Tracheal epithelial cell (primary cell): ENCODE data around the gene GHITM. TPM values are rescaled to one million over a fixed set of nuclear protein-coding genes. Genes with fewer than 3 reads are reported as not detected.

Source experiments
- total RNA-seq: library from RNA; depleted of rRNA; stranded (reverse); fragments of >200 nt; gene quantifications from 2 replicates; pipeline ENCODE4 v1.2.1, GENCODE V29; 2014

GHITM gene
- 241 and 324 TPM in 2 replicates for total RNA-seq

DNA sequence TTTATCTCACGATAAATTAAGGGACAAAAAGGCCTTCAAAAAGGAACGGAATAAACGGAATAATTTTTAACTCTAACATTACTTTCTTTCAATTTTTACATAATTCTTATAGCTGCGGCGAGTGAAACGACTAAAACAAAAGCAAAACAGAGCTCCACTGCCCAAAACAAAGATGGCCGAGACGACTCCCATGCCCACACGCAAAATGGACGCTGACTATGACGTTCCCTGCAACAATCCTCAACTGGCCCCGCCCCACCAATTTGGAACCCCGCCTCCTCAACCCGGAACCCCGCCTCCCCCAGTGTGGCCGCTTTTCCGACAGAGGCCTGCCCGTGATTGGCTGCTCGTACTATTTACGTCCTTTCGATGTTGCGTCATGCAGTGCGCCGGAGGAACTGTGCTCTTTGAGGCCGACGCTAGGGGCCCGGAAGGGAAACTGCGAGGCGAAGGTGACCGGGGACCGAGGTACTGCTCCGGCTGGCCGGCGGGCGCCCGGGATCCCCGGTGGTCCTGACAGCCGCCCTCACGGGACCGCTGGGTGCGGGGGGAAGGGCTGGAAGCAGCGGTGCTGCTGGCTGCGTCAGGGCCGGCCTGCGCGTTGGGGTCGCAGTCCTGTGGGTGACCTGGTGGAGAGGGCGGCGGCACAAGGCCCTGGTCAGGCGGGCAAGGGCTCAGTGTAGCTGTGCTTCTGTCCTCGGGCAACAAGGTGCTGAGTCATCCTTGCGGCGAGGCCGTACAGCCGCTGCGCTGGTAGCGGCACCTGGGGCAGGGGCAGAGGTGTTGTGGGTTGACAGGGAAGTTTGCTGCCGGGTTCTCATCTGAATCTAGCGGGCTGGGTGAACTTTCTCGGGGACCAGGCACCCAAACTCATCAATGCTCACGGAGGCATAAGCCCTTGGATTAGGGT lies at the start of gene GHITM:
Gene GHITM, plus strand, starts transcription at position 384 of the 910 bp plus-strand sequence. CDS start 1,992 bp downstream, outside the sequence.

GRCh38 chr10:84173501-84173929 lies 34.2 kb downstream of the GHITM start, which contains the start of gene GPR15LG:
TSS of gene GPR15LG (plus strand) at chr10:84173801. CDS start at chr10:84173852, 51 bp downstream.

DNA sequence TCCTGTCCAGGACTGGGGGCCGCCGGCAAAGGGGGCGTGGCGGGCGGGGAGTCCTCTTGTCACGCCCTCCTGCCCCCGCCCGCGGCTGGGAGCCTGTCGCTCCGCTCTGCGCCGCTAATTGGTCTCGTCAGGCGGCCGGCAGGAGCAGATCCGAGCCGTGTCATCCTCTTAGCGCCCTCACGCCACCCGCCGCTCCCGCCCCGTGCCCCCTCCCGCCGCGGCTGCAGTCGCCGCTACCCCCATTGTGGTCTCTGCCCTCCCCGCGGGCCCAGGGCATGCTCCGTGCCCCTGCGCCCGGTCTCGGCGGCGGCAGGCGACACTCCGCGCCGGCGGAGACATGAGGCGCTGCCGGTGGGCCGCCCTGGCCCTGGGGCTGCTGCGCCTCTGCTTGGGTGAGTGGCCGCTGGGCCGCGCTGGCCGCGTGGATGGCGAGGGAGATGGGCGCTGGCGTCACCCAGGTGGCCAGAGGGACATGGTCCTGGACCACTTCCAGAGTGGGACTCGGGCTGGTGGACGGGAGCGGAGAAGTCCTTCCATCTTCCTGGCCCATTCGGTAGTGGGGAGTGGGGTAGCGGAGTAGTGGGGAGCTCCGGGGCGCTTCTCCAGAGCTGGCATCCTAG lies 55.2 kb downstream of the GHITM start, which contains the start of gene CDHR1:
Gene CDHR1, plus strand, starts transcription at position 114 of the 620 bp plus-strand sequence. Its CDS starts 224 bp downstream, at position 338.

Other genes starting within 250 kb of the GHITM start
- 3.4 TPM in 2 replicates for gene GPR15LG, start 34.3 kb downstream of the GHITM start, total RNA-seq
- 4.0 and 5.8 TPM in 2 replicates for gene CDHR1, start 55.0 kb downstream of the GHITM start, total RNA-seq
- not detected in 2 replicates for gene LRIT2, start 86.0 kb downstream of the GHITM start, total RNA-seq
- gene LRIT1, start 102.0 kb downstream of the GHITM start, total RNA-seq, result not detected in 2 replicates
- gene RGR, start 105.5 kb downstream of the GHITM start, total RNA-seq, result not detected in 2 replicates
- gene CCSER2, start 189.1 kb downstream of the GHITM start, total RNA-seq, result 21.2 and 32.0 TPM in 2 replicates